ENCODE results near the gene ZNF146. TPM values are rescaled to one million over a fixed set of nuclear protein-coding genes. Genes with fewer than 3 reads are reported as not detected.

Gene ZNF146
- polyA plus RNA-seq, 1 donor (not counting 4 experiments of a cell fraction or from before 2014, with no cell fraction given): 82.6 TPM

DNA sequence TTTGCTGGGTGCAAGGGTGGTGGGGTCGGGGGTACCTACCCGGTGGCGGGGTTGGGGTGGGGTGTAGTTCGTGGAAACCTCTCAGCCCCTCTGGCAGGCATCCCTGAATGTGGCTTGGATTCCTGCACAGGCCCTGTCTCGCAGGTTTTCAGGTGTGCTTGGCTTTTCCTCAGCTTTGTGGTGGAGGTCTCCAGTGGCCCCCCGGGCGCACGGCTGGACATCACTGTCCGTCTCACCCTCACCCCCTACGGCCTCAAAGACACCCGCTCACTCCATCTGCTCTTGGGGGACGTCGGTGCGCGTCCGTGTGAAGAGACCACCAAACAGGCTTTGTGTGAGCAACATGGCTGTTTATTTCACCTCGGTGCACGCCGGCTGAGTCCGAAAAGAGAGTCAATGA, 44.3 kb downstream of the ZNF146 start:
- no peaks in the 10 kb centered on the region for H3K79me2 ChIP-seq (ENCODE audit: control insufficient read depth, insufficient read depth, low read length)
- DNase-seq (ENCODE audit: low read depth, low spot score): no peak
- no peak overlapping the region for H3K4me2 ChIP-seq (ENCODE audit: control insufficient read depth, extremely low read depth, insufficient read depth, low read depth, low read length)
- no peaks in the 10 kb centered on the region for H3K9me1 ChIP-seq (ENCODE audit: control insufficient read depth, extremely low read depth, insufficient read depth, low read length)
- no peaks in the 10 kb centered on the region for H3K4me1 ChIP-seq (ENCODE audit: control insufficient read depth, extremely low read depth, insufficient read depth, low read length)
- no peaks in the 10 kb centered on the region for H4K20me1 ChIP-seq (ENCODE audit: control insufficient read depth, extremely low read depth, insufficient read depth, low read length)
- no peak for FAIRE-seq
- H3K9me3 ChIP-seq (ENCODE audit: control insufficient read depth, low read depth, low read length): no peaks in the 10 kb centered on the region
- no peaks in the 10 kb centered on the region for H3K27me3 ChIP-seq (ENCODE audit: control insufficient read depth, extremely low read depth, insufficient read depth, low read length)
- TF ChIP-seq, protein P1, sequence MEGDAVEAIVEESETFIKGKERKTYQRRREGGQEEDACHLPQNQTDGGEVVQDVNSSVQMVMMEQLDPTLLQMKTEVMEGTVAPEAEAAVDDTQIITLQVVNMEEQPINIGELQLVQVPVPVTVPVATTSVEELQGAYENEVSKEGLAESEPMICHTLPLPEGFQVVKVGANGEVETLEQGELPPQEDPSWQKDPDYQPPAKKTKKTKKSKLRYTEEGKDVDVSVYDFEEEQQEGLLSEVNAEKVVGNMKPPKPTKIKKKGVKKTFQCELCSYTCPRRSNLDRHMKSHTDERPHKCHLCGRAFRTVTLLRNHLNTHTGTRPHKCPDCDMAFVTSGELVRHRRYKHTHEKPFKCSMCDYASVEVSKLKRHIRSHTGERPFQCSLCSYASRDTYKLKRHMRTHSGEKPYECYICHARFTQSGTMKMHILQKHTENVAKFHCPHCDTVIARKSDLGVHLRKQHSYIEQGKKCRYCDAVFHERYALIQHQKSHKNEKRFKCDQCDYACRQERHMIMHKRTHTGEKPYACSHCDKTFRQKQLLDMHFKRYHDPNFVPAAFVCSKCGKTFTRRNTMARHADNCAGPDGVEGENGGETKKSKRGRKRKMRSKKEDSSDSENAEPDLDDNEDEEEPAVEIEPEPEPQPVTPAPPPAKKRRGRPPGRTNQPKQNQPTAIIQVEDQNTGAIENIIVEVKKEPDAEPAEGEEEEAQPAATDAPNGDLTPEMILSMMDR (optimal IDR thresholded peaks at IDR 0.05 in 1 of 3, IDR thresholded peaks at IDR 0.05 in 1 of 3, conservative IDR thresholded peaks at IDR 0.05 in 1 of 3; ENCODE audit: extremely low read depth in 1 of 3, insufficient read depth in 2 of 3, low read length in 3 of 3): no peak
- TF ChIP-seq EZH2 (IDR thresholded peaks at IDR 0.05; ENCODE audit: low read length): no peak
- no peaks in the 10 kb centered on the region for H3K36me3 ChIP-seq (ENCODE audit: control insufficient read depth in 2 of 2, extremely low read depth in 1 of 2, insufficient read depth in 2 of 2, low read length in 2 of 2)
- no peak overlapping the region for H3K9ac ChIP-seq (ENCODE audit: control insufficient read depth, extremely low read depth, insufficient read depth, low read length)
- H2AFZ ChIP-seq (ENCODE audit: control insufficient read depth, low read length): no peak overlapping the region
- no peak overlapping the region for H3K27ac ChIP-seq (ENCODE audit: control insufficient read depth, insufficient read depth, low read length)
- dilution Hi-C loops (cut with MboI; ENCODE audit: extremely low pct_ligation_motif_present, low sequenced_read_pairs): no loop called here
- no peak overlapping the region for H3K4me3 ChIP-seq (ENCODE audit: control insufficient read depth in 2 of 3, extremely low read depth in 1 of 3, insufficient read depth in 2 of 3, low read depth in 1 of 3, low read length in 3 of 3)

DNA sequence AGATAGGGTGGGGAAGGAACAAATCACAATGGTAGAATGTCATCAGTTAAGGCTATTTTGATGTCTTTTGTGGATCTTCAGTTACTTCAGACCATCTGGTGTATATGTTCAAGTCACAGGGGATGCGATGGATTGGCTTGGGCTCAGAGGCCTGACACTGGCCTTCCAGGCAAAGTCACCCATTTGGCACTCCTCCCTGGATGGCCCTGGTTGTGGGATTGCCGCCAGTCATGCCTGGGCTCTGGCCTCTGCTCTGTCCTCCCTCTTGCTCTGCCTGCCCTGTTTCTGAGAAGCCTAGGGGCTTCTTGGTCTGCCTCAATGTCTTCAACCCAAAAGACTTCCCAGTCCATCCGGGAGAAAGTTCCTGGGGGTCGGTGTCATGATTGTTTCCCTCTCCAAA, 50.2 kb downstream of the ZNF146 start:
- Histone ChIP-seq H3K27ac (ENCODE audit: control insufficient read depth, insufficient read depth, low read length) (no peak overlapping the region), H3K4me2 (ENCODE audit: control insufficient read depth, extremely low read depth, insufficient read depth, low read depth, low read length) (no peak overlapping the region), H3K4me3 (ENCODE audit: control insufficient read depth in 2 of 3, extremely low read depth in 1 of 3, insufficient read depth in 2 of 3, low read depth in 1 of 3, low read length in 3 of 3) (no peak overlapping the region), H3K9ac (ENCODE audit: control insufficient read depth, extremely low read depth, insufficient read depth, low read length) (no peak overlapping the region), H3K4me1 (ENCODE audit: control insufficient read depth, extremely low read depth, insufficient read depth, low read length) (no peaks in the 10 kb centered on the region), H3K27me3 (ENCODE audit: control insufficient read depth, extremely low read depth, insufficient read depth, low read length) (no peaks in the 10 kb centered on the region), H3K79me2 (ENCODE audit: control insufficient read depth, insufficient read depth, low read length) (no peaks in the 10 kb centered on the region), H3K36me3 (ENCODE audit: control insufficient read depth in 2 of 2, extremely low read depth in 1 of 2, insufficient read depth in 2 of 2, low read length in 2 of 2) (no peaks in the 10 kb centered on the region), H3K9me1 (ENCODE audit: control insufficient read depth, extremely low read depth, insufficient read depth, low read length) (no peaks in the 10 kb centered on the region), H4K20me1 (ENCODE audit: control insufficient read depth, extremely low read depth, insufficient read depth, low read length) (no peaks in the 10 kb centered on the region), H2AFZ (ENCODE audit: control insufficient read depth, low read length) (no peak overlapping the region), H3K9me3 (ENCODE audit: control insufficient read depth, low read depth, low read length) (no peaks in the 10 kb centered on the region)
- TF ChIP-seq EZH2 (IDR thresholded peaks at IDR 0.05; ENCODE audit: low read length): no peak
- TF ChIP-seq, protein P1 (optimal IDR thresholded peaks at IDR 0.05 in 1 of 3, IDR thresholded peaks at IDR 0.05 in 1 of 3, conservative IDR thresholded peaks at IDR 0.05 in 1 of 3; ENCODE audit: extremely low read depth in 1 of 3, insufficient read depth in 2 of 3, low read length in 3 of 3): no peak
- DNase-seq (ENCODE audit: low read depth, low spot score): no peak
- no peak for FAIRE-seq
- dilution Hi-C loops (cut with MboI; ENCODE audit: extremely low pct_ligation_motif_present, low sequenced_read_pairs): no loop called here

Measured in keratinocyte (primary cell).